IMR-90 (cell line): ENCODE results near the gene PNMA8B. TPM values are rescaled to one million over a fixed set of nuclear protein-coding genes. Genes with fewer than 3 reads are reported as not detected.
A peak's percentile ranks its signal among the peaks of the same experiment; 100 is the strongest.

Experiments
- ATAC-seq: fragments of 200-7000 bp; cut with Tn5 transposase; 2 replicates; pipeline ENCODE4 v1.9.1; 2020; ENCODE audit warnings: low read depth, mild to moderate bottlenecking, moderate library complexity
- BruUV-seq: library from RNA; stranded (reverse); fragments of 400-500 nt; replicated peaks from 2 replicates; lab custom pipeline; 2021; lab: Mats Ljungman, UMichigan
- CTCF ChIA-PET: fragments of 300-600 bp; formaldehyde crosslinking; extraction: SDS; loops from one replicate; lab custom pipeline; 2021; ENCODE audit warnings: antibody characterized with exemption; lab: Yijun Ruan, JAX
- POLR2A ChIA-PET: fragments of 300-600 bp; sonication (Branson Sonifier 250); formaldehyde crosslinking; loops from one replicate; lab custom pipeline; 2022; ENCODE audit warnings: antibody characterized with exemption; ENCODE audit not compliant: unreplicated experiment; lab: Charles Lee
- DNase-seq: peaks from one replicate; pipeline ENCODE4 v3.0.0; 2013
- H2AFZ ChIP-seq: replicated peaks from 2 replicates; pipeline ENCODE3; 2013; ENCODE audit warnings: low read length, mild to moderate bottlenecking; ENCODE audit not compliant: poor library complexity
- H2AK5ac ChIP-seq: 2 replicates; pipeline ENCODE4 v1.6.1; 2013; ENCODE audit warnings: low read depth, low read length, inconsistent platforms
- H2AK9ac ChIP-seq: replicated peaks from 2 replicates; pipeline ENCODE3; 2013; ENCODE audit warnings: mild to moderate bottlenecking, low read depth, low read length, moderate library complexity; ENCODE audit not compliant: poor library complexity
- H2BK120ac ChIP-seq: 2 replicates; pipeline ENCODE4 v1.6.1; 2013; ENCODE audit warnings: low read depth, low read length, inconsistent platforms
- H2BK15ac ChIP-seq: 3 replicates; pipeline ENCODE4 v1.6.1; 2013; ENCODE audit warnings: low read depth, low read length, inconsistent platforms
- H2BK20ac ChIP-seq: 2 replicates; pipeline ENCODE4 v1.6.1; 2013; ENCODE audit warnings: low read depth, mild to moderate bottlenecking, inconsistent platforms, low read length, moderate library complexity
- H2BK5ac ChIP-seq: 2 replicates; pipeline ENCODE4 v1.6.1; 2013; ENCODE audit warnings: mild to moderate bottlenecking, low read depth, low read length, inconsistent platforms; ENCODE audit not compliant: poor library complexity, severe bottlenecking
- H3K14ac ChIP-seq: replicated peaks from 2 replicates; pipeline ENCODE4 v1.6.1; 2013; ENCODE audit warnings: low read depth, low read length, inconsistent platforms
- H3K18ac ChIP-seq: 2 replicates; pipeline ENCODE4 v1.6.1; 2013; ENCODE audit warnings: low read depth, low read length, control low read depth
- H3K23ac ChIP-seq: 2 replicates; pipeline ENCODE4 v1.6.1; 2013; ENCODE audit warnings: low read depth, low read length, inconsistent platforms
- H3K27ac ChIP-seq: 2 replicates; pipeline ENCODE4 v1.5.1; 2013; ENCODE audit warnings: mild to moderate bottlenecking, control low read depth, low read length; ENCODE audit not compliant: insufficient read depth
- H3K27me3 ChIP-seq: 2 replicates; pipeline ENCODE4 v1.6.1; 2013; ENCODE audit warnings: low read length; ENCODE audit not compliant: control insufficient read depth, insufficient read depth
- H3K36me3 ChIP-seq: 2 replicates; pipeline ENCODE4 v1.6.1; 2013; ENCODE audit warnings: low read length, mixed read lengths; ENCODE audit not compliant: control insufficient read depth, insufficient read depth
- H3K4ac ChIP-seq: 2 replicates; pipeline ENCODE4 v1.6.1; 2013; ENCODE audit warnings: low read depth, low read length, inconsistent platforms
- H3K4me1 ChIP-seq: 2 replicates; pipeline ENCODE4 v1.6.1; 2013; ENCODE audit warnings: low read length, mixed read lengths; ENCODE audit not compliant: control insufficient read depth, insufficient read depth
- H3K4me2 ChIP-seq: 2 replicates; pipeline ENCODE4 v1.6.1; 2013; ENCODE audit warnings: low read depth, mild to moderate bottlenecking, control low read depth, low read length, moderate library complexity
- H3K4me3 ChIP-seq: 2 replicates; pipeline ENCODE4 v1.5.1; 2013; ENCODE audit warnings: low read depth, mild to moderate bottlenecking, control low read depth, low read length, moderate library complexity; ENCODE audit not compliant: insufficient read depth
- H3K56ac ChIP-seq: 2 replicates; pipeline ENCODE4 v1.6.1; 2013; ENCODE audit warnings: low read length, inconsistent platforms; ENCODE audit not compliant: insufficient read depth; ENCODE audit errors: extremely low read depth
- H3K79me1 ChIP-seq, 2 experiments: 2 replicates each; pipeline ENCODE4 v1.6.1; 2013; ENCODE audit warnings: low read length in 2 of 2, inconsistent platforms in 1 of 2, low read depth in 1 of 2
- H3K9ac ChIP-seq: 2 replicates; pipeline ENCODE4 v1.6.1; 2013; ENCODE audit warnings: low read depth, low read length, control low read depth
- H3K9me1 ChIP-seq: 2 replicates; pipeline ENCODE4 v1.6.1; 2013; ENCODE audit warnings: low read length, inconsistent platforms; ENCODE audit not compliant: insufficient read depth
- H3K9me3 ChIP-seq: 2 replicates; pipeline ENCODE4 v1.6.1; 2013; ENCODE audit warnings: low read length; ENCODE audit not compliant: control insufficient read depth, insufficient read depth
- H4K20me1 ChIP-seq: 2 replicates; pipeline ENCODE4 v1.6.1; 2013; ENCODE audit warnings: low read length, inconsistent platforms; ENCODE audit not compliant: insufficient read depth
- H4K5ac ChIP-seq: 2 replicates; pipeline ENCODE4 v1.6.1; 2013; ENCODE audit warnings: mild to moderate bottlenecking, low read depth, low read length, control low read depth
- H4K8ac ChIP-seq, 2 experiments: 2 replicates each; pipeline ENCODE4 v1.6.1; 2013; ENCODE audit warnings: low read depth in 2 of 2, low read length in 2 of 2, control low read depth in 1 of 2, inconsistent platforms in 1 of 2
- H4K91ac ChIP-seq: 2 replicates; pipeline ENCODE4 v1.6.1; 2013; ENCODE audit warnings: low read depth, low read length, inconsistent platforms; ENCODE audit not compliant: insufficient read depth
- CTCF ChIP-seq: conservative IDR thresholded peaks from 2 replicates; pipeline ENCODE4 v1.5.1; 2012; ENCODE audit warnings: mild to moderate bottlenecking, low read depth, low read length, improper control_type of control experiment
- FOS ChIP-seq: fragments of 150-350 bp; IDR thresholded peaks from 2 replicates; pipeline ENCODE4 v1.6.1; 2016; ENCODE audit warnings: low read depth, low read length
- RAD21 ChIP-seq: IDR thresholded peaks from 2 replicates; pipeline ENCODE4 v1.6.1; 2012; ENCODE audit warnings: low read length, improper control_type of control experiment
- WGBS, 2 experiments: methylation state at CpG; one replicate each; pipeline versions ENCODE4 v1.1.5 to v1.1.7; 2013; ENCODE audit warnings: missing lambda C conversion rate in 2 of 2; ENCODE audit not compliant: insufficient read length in 1 of 2; ENCODE audit errors: extremely low coverage in 2 of 2; 5-methylcytosine and 5-hydroxymethylcytosine counted together
- dilution Hi-C: fragments of 300-500 bp; cut with HindIII; formaldehyde crosslinking; loops from one replicate; pipeline ENCODE4 v1.14.3; 2018; ENCODE audit warnings: low sequenced_read_pairs; ENCODE audit not compliant: unreplicated experiment
- in situ Hi-C: fragments of 300-500 bp; cut with MboI; formaldehyde crosslinking; loops from 3 replicates; pipeline ENCODE4 v1.14.3; 2019; ENCODE audit warnings: low sequenced_read_pairs, inconsistent platforms, mixed read lengths
- intact Hi-C: fragments of 100-400 bp; cut with micrococcal nuclease; formaldehyde crosslinking; loops from 2 replicates; pipeline ENCODE4 v1.10.0; 2022
- polyA plus RNA-seq, 3 experiments: library from polyadenylated mRNA; depleted of rRNA; stranded (reverse); fragments of >200 nt; gene quantifications; 2 replicates each; pipeline ENCODE4 v1.2.3, GENCODE V29; 2012; ENCODE audit warnings: low replicate concordance in 1 of 3
- total RNA-seq: library from RNA; depleted of rRNA; stranded (reverse); fragments of >200 nt; gene quantifications from 2 replicates; pipeline ENCODE4 v1.2.3, GENCODE V29; 2012

The PNMA8B gene
- total and polyA plus RNA-seq, 2 of the 4 experiments (the other 2 are of a cell fraction), result 0.12 to 0.18 TPM

GRCh38 chr19:46466536-46467196, 29.0 kb downstream of the PNMA8B start:
- Histone ChIP-seq H3K56ac (no peak overlapping the region; the same call in 1 of the 2 replicates), H3K4me1 (peaks cover 11% of the 10 kb centered on the region), H3K4me3 (peak overlapping the region; percentile 16; the same call in 1 of the 2 replicates), H3K79me1 (no peaks in the 10 kb centered on the region), H2BK5ac (peak overlapping the region; percentile 75), H2AK9ac (no peak overlapping the region), H3K4ac (peak overlapping the region; percentile 42; the same call in 1 of the 2 replicates), H3K36me3 (no peaks in the 10 kb centered on the region), H3K23ac (peak overlapping the region; percentile 10; the same call in 1 of the 2 replicates), H2AFZ (no peak overlapping the region), H3K18ac (peak overlapping the region; percentile 67; the same call in 1 of the 2 replicates), H4K20me1 (peaks cover 2% of the 10 kb centered on the region; the same call in 1 of the 2 replicates), H3K9me3 (no peaks in the 10 kb centered on the region), H2BK120ac (peak overlapping the region; percentile 89), H4K8ac (peak overlapping the region in 1 of 2 experiments; percentile 83; a peak in 2 of 4 replicates), H3K14ac (peak overlapping the region; percentile 6), H2BK15ac (peak overlapping the region; percentile 37; the same call in 2 of the 3 replicates), H2AK5ac (no peak overlapping the region; the same call in 1 of the 2 replicates), H4K5ac (no peak overlapping the region), H3K27ac (peak overlapping the region; percentile 18; the same call in 1 of the 2 replicates), H3K4me2 (peak overlapping the region; percentile 87), H3K9me1 (peaks cover 10% of the 10 kb centered on the region), H3K27me3 (peaks cover 5% of the 10 kb centered on the region; the same call in 1 of the 2 replicates), H3K9ac (no peak overlapping the region), H4K91ac (no peak overlapping the region), H2BK20ac (peak overlapping the region; percentile 67)
- intact Hi-C loops (no loop called here), dilution Hi-C loops (no loop called here), in situ Hi-C loops (no loop called here)
- ChIA-PET POLR2A (no interaction called here), CTCF (interaction anchor here (0.7 kb wide), 1 partner anchor 71 kb away, joined by 9 read pairs; no protein-coding TSS in a partner anchor)
- 35% methylated on average over 6 of the region's 15 CpGs; no CpG with 5 or more reads in 1 of the 2 experiments for WGBS, 2 experiments
- DNase-seq (peak; percentile 92), ATAC-seq (peak; percentile 88)
- no TSS peak for BruUV-seq
- TF ChIP-seq FOS (peak; percentile 50; the same call in 1 of the 2 replicates), CTCF (no peak), RAD21 (no peak)
